Measurements from ENCODE around the gene TNS4.

TNS4 gene

DNA sequence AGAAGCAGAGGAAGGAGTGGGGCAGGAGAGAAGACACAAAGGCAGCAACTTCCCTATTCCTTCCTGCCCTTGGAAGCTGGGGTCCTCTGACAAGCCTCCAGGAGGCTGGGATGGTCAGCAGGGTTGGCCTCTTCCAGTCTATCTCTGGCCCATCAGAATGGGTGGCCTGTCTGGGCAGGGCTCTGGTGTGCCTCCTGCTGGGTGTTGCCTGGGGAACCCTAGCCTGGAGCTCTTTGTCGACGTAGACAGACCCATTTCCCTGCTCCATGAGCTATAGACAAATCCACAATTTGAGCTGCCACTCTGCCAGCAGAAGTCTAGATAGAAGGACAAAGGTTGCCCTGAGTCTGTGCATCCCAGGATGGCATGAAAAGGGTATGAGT is 46.8 kb downstream of the TNS4 start:
- no peak for DNase-seq

DNA sequence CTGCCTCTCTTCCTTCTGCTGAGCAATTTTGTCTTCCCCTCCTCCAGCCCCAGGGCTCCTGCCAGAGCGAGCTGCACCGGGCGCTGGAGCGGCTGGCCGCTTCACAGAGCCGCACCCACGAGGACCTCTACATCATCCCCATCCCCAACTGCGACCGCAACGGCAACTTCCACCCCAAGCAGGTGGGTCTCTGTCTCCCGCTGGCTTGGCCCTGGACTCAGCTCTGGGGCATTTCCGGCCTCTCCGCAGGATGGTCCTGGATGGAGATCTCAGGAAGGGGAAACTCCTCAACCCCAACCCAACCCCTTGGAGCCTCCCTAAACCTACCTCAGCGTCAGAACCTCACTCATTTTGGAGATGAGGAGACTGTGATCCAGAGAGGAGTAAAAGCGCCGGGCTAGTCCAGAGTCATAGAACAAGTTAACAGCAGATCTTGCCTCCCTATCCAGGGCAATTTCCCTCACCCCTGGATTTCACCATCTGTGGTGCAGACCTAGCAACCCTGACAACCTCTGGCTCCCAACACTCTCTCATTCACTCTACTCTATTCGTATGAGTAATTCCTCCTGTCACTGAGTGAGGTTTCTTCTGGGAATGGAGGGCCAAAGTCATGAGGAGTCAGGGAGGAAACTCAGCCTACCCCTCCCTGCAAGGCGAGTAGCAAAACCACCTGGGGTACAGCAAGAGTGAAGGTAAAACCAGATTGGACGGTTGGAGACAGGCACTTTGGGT is 47.4 kb downstream of the TNS4 start:
- no peak for DNase-seq

DNA sequence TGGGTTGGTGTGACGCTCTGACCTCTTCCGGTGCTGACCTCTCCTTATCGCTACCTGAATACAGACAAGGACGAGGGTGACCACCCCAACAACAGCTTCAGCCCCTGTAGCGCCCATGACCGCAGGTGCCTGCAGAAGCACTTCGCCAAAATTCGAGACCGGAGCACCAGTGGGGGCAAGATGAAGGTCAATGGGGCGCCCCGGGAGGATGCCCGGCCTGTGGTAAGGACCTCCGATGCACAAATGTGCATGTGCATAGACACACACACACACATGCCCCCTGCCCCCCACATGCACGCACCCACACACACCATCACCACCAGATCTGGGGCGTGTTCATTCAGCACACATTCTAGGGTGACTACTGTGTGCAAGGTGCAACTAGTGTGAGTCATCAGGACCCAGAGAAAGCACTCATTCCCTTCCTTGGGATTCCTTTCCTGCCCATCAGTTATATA is 48.5 kb downstream of the TNS4 start:
- no peak for DNase-seq

DNA sequence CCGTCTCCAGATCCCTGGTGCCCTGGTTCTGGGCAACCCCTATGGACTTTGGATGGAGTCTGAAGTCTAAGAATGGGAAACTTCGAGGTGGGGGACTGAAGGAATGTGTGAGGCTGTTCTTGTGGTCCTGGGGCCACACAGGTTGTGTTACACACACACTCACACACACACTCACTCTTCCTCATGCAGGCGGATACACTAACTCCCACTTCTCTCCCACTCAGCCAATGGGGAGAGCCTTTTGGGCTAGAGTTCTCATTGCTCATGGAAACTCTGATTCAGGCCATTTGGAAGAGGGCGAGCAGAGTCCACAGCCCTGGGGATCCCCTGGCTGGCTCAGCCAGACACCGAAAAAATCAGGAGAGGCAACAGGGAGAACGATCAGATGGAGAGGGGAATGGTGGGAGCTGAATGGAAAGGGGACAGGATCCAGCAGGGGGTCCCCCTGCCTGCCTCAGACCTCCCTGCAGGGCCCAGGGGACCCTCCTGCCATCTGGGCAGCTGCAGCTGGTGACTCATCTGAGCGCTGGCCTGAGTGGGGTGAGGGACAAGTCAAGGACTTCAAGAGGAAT is 49.1 kb downstream of the TNS4 start:
- no peak for DNase-seq

DNA sequence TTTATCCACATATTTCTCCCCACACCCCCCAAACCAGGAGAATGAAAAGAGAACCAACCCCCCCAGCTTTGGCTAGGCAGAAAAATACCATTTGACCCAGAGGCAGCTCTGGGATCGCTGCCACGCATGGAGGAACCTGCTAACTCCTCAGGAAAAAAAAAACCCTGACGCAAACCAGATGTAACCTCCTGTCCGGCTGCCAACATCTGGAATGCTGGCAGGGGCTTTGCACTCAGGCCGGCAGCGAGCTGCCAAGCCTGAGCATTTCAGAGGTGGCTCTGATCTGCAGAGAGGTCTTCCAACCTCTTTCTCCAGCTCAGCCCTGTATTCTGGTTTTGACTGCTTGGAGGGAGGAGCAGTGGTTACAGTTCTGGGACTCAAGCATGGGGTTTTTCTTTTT is 50.0 kb downstream of the TNS4 start:
- no peak for DNase-seq

DNA sequence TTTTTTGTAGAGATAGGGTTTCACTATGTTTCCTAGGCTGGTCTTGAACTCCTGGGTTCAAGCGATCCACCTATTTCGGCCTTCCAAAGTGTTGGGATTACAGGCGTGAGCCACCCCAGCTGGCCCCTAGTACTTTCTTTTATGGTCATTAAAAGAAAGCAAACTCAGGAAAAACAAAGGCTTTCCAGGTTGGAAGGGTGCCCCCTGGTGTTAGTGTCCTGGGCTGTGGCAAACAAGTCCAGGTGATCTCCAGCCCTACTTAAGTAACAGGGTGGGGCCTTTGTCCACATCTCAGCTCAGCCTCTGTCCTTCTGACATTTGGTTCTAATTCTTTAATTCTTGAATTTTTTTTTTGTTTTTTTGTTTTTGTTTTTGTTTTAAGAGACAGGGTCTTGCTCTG is 51.2 kb downstream of the TNS4 start:
- DNase-seq = peak; percentile 36

DNA sequence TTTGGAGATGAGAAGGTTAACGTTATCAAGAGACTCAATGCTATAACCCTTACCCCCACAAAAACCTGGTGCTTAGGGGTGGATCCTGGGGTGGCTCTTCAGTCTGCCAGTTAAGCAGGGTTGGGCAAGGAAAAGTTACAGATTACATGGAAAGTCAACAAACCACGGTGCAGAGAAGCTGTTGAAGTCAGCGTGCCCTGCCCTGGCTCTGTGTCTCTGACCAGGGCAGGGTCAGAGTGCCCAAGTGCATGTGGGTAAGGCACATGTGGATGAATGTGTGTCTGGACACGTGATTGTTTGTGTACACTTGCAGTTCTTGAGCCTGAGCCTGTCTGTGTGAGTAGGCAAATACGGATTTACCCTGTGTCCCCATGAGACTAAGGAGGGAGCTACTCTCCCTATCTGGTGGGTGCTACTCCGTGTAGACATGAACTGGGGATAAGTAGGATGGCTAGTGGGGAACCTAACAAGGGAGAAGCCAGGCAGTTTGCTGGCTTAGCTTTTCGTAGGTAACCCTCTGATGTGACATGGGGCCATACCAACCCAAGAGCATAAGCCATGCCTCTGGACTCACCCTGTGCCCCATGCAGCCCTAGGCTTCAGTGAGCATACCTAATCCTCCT is 52.7 kb downstream of the TNS4 start:
- DNase-seq = no peak

DNA sequence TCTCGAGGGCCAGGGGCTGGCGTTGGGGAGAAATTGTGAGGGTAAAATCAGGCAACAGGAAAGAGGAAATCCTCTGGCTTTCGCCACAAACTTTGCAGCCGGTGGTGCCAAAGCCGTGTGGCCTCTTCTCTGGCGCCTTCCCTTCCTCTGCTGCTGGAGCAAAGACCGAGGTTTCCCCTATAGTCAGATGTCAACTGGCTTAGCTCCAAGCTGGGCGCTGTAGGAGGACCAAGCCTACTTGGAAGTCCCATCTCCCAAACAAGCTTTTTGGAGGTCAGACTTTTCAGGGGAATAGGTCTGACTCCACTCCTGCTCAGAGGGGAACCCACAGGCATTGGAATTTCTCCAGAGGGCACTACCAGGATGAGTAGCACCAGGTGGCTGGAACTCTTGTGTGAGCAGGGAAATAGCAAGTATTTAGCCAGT is 53.2 kb downstream of the TNS4 start:
- DNase-seq = no peak

DNA sequence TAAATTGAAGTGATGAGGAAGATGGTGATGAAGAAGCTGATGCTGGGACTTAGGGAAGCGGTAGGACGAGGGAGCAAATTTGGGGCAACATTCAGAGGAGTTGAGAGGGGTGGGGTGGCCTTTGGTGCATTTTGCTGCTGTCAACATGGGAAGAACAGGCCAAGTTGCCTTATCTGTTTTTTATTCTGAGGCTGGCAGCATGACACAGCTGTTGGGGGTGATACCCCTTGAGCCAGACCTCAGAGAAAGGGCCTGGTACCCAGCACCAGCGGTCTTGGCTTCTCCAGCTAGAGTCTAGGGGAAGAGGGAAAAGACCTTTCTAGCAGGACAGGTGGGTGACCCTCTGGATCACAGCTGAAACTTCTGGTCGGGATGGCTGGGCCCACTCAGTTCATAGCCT is 53.6 kb downstream of the TNS4 start:
- DNase-seq = no peak

DNA sequence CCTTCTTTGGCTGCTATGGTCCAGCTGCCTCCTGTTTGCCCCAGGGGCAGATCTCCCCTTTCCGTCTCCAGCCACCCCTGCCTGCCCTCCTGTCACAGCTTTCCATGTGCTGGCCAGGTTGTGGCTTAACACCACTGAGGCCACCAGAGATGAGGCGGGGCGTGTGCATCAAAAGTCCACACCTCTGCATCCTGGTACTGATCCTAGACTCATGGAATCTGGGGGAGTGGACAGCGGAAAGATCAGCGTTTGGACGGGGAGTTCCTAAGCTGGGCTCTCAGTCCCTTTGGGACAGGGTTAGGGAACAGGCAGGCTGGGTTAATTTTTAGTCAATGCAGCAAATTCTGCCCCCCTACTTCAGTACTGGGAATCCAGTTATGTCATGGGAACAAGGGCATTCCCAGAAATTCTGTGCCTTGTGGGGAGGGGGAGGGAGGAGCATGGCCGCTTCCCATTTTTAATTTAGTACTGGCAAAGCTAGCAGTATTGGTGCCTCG is 54.2 kb downstream of the TNS4 start:
- DNase-seq = no peak

DNA sequence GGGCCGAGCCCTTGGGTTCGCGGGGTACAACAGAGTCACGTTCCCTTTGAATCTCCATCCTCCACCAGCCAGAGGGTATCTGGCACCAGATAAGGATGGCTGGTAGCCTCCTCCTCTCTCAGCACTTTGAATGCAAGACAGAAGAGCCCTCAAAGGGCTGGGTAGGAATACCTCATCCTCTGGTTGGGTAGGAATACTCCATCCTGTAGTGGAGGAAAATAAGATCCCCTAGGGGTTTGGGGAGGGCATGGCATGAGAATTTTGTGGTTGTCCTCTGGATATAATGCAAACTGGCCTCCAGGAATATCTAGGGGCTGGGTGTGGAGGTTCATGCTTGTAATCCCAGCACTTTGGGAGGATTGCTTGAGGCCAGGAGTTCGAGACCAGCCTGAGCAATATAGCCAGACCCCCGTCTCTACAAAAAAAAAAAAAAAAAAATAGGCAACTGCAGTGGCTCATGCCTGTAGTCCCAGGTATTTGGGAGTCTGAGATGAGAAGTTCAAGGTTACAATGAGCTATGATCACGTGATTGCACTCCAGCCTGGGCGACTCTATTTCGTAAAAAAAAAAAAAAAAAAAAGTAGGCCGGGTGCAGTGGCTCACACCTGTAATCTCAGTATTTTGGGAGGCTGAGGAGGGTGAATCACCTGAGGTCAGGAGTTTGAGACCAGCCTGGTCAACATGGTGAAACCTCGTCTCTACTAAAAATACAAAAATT is 55.5 kb downstream of the TNS4 start:
- DNase-seq = no peak

DNA sequence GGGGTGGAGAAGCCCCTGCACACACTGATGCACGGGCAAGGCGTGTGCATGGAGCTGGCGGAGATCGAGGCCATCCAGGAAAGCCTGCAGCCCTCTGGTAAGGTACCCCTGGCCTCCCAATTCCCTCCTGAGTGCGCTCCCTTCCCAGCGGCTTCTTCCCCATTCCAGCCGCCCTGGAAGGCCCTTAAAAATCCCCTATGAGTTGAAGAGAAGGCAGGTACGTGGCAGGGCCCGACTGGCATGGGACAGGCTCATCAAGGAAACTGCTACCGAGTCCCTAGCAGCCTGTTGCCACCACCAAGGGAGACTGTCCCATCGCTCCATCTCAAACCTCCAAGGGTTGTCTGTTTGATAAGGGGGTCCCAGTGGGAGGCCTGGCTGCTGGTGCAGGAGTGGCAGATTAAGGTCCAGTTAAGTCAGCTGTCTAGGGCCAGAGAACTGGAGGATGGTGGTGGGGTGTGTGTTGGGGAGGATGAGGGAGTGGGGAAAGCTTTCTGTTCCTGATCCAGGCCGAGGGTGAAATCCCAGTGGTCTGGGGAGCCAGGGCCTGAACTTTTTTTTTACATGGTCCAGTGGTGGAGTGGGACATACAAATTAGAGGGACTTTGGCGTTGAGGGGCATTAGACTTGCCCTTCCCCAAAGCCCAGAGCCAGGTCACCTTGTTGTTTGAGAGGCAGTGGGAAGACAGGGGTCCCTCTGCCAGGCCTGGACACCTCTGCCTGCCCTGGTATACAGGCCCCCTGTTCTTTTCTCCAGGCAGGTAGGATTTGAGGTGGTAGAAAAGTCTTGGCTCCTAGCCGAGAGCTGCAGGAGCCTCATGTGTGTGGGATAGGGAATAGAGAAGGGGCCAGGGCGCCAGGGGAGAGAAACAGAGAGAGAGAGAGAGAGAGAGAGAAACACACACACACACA is 57.2 kb downstream of the TNS4 start:
- no peak for DNase-seq

DNA sequence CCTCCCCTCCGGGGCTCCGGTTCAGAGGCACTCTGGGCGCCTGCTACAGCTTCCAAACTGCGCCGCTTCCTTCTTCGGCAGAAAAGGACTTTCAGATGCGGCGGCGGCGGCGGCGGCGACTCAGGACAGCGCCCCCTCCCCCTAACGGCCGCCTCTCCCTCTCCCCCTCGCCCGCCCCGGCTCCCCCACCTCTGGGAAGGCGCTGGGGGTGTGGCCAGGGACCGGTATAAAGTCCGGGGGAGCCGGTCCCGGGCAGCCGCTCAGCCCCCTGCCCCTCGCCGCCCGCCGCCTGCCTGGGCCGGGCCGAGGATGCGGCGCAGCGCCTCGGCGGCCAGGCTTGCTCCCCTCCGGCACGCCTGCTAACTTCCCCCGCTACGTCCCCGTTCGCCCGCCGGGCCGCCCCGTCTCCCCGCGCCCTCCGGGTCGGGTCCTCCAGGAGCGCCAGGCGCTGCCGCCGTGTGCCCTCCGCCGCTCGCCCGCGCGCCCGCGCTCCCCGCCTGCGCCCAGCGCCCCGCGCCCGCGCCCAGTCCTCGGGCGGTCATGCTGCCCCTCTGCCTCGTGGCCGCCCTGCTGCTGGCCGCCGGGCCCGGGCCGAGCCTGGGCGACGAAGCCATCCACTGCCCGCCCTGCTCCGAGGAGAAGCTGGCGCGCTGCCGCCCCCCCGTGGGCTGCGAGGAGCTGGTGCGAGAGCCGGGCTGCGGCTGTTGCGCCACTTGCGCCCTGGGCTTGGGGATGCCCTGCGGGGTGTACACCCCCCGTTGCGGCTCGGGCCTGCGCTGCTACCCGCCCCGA is 58.0 kb downstream of the TNS4 start, which contains the start of gene IGFBP4:
TSS of gene IGFBP4 (plus strand) at position 255 of the 792 bp plus-strand sequence. CDS start at position 541, 286 bp downstream.
- DNase-seq = peak; percentile 77

DNA sequence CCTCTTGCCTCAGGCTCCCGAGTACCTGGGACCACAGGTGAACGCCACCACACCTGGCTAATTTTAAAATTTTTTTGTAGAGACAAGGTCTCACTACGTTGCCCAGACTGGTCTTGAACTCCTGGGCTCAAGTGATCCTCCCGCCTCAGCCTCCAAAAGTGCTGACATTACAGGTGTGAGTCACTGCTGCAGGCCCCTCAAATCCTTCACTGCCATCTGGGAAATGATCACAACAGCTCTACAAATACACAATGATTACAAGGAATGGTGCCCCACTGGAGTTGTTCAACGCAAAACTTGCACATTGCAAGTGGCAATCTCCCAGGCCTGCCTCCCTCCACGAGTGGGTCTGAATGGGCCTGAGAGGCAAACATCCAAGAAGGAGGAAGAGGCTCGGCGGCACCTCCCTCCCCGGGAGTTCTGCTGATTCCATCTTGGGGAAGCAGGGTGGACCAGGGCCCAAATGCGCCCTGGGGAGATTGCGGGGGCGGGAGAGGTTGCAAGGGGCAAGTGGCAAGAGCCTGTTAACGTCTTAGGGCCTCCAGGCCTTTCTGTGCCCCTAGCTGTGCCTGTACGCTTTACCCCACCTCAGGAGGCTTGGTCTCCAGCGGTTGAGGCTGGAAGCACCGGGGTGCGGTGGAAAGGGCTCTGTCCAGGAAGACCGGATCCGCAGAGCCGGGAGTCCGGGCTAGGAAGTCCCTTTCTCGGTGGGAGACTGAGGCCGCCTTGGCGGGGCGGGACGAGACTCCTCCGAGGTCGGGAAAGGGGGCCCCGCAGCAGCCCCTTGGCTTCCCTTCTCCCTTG is 58.8 kb downstream of the TNS4 start:
- DNase-seq = no peak

DNA sequence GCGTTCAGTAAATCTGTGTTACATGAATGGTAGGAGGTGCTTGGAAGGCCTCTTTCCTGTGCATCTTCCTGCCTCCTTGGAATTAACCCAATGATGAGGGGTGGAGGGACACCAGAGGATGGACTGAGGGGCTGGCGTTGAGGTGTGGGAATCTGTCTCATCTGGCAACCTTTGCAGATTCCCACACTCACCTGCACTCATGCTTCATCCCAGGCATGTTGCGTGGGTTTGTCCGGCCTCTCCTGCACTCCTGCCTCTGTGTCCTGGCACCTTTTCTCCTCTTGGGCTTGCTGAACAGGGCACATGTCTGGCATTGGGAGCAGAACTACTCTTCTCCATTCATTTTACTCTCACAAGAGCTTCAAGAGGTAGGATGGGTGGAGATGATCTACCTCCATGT is 61.3 kb downstream of the TNS4 start:
- DNase-seq = no peak

DNA sequence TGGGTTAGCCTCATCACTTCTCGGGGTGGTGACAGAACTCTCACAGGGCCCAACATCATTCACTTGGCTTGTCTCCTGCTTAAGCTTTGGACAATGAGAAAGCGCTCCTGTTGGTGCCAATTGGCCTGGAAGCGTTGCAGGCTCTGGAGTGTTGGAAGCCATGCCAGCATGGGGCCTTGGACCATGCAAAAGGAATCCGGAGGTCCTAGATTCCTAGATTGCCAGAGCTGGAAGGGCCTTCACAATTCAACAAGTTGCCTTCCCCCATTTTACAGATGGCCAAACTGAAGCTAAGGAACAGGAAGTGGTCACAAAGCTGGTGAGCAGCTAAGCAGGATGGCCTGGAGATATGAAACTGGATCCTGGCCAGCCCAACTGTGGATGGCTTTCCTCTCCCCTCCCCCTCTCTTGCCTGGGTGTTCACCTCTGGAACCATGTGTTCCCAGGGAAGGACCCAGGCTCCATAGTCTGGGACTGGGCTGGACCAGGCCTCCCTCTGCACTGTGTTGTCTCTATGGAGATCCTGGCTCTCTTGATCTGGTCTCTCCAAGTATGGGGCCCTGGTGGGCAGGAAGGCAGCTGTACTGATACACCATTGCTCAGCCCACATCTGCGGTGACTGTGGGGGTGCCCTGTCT is 64.2 kb downstream of the TNS4 start:
- DNase-seq = no peak

DNA sequence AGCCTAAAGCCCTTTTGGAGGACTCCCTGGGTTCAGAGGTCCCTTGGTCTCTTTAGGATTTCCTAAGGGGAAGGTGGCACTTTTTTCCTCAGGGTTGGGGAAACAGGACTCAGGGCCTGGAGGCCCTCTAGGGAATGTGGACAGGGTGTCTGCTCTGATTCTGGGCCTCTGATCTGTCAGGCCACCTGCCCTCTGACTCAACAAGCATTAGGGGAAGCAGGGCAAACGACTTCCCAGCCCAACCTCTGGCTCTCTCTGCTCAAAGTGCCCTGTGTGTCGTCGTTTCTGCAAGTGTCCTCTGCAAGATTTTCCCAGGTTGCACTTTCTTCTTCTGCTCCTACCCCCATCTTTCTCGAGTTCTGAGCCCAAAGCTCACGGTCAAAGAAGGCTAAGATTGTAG is 64.8 kb downstream of the TNS4 start:
- no peak for DNase-seq

DNA sequence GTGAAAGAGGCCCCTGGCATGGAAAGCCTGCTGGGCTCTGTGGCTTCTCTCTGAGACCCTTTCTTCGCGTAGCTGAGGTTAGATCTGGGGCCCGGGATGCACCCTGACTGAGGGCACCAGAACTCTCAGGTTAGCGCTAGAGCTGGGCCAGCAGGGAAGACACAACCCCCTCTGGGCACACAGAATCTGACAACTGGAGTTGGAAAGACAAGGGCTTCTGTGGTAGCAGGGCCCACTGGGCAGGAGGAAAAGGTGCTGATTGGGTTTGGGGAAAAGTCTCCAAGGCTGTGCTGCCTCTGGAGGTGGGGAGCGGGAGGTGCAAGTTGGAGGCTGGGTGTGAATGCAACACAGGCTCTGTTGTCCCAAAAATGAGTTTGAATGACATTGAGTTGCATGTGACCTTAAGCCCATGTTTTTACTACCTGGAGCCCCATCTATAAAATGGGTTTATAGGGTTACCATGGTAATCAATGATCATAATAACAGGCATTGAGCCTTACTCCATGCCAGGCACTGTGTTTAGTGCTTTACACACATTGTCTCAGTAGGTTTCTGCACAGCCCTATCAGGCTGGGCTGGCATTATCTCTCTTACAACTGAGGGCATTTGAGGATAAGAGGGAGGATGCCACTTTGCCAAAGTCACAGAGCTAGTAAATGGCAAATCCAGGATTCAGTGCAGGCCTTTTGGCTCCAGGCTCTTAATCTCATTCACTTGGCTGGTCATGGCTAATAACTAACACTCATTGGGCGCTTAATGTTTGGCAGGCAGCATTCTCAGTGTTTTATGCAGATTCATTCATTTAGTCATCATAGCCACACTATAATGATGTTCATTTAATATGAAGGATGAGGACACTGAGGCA is 67.6 kb downstream of the TNS4 start:
- peak; percentile 43 for DNase-seq
